Natural killer cell (primary cell): ENCODE results near the gene RAB20. TPM values are rescaled to one million over a fixed set of nuclear protein-coding genes. Genes with fewer than 3 reads are reported as not detected.

ENCODE experiments used
- ATAC-seq, 3 donors: fragments of 150-1000 bp in 2 of 3; fragments of 200-7000 bp in 1 of 3; cut with Tn5 transposase; 1 replicate in 1 of 3; 2 replicates in 2 of 3; pipeline ENCODE4 v1.10.0; 2021; ENCODE audit warnings: mild to moderate bottlenecking in 2 of 3, moderate library complexity in 2 of 3
- DNase-seq, 2 donors: peaks; one replicate each; pipeline versions ENCODE4 v3.0.0 to v3.0.0-alpha.2; 2013 to 2021; ENCODE audit warnings: mixed read lengths in 1 of 2
- H3K27ac ChIP-seq: one replicate; pipeline ENCODE4 v1.5.1; 2013; ENCODE audit warnings: mild to moderate bottlenecking, low read length
- H3K27me3 ChIP-seq: one replicate; pipeline ENCODE4 v1.6.1; 2013; ENCODE audit warnings: low read length; ENCODE audit not compliant: control insufficient read depth, insufficient read depth
- H3K36me3 ChIP-seq: one replicate; pipeline ENCODE4 v1.6.1; 2013; ENCODE audit warnings: low read length; ENCODE audit not compliant: control insufficient read depth, insufficient read depth
- H3K4me1 ChIP-seq: one replicate; pipeline ENCODE4 v1.6.1; 2013; ENCODE audit warnings: low read length; ENCODE audit not compliant: control insufficient read depth, insufficient read depth
- H3K4me3 ChIP-seq: one replicate; pipeline ENCODE4 v1.5.1; 2013; ENCODE audit warnings: low read length
- H3K9me3 ChIP-seq: one replicate; pipeline ENCODE4 v1.6.1; 2013; ENCODE audit warnings: low read length; ENCODE audit not compliant: control insufficient read depth, insufficient read depth
- H3K27ac Mint-ChIP-seq, 2 donors: one replicate each; pipeline ENCODE4 v1.8.0; 2022; ENCODE audit warnings: mild to moderate bottlenecking in 2 of 2, mixed read lengths in 2 of 2, moderate library complexity in 1 of 2
- H3K27me3 Mint-ChIP-seq, 2 donors: one replicate each; pipeline ENCODE4 v1.8.0; 2022; ENCODE audit warnings: low read depth in 2 of 2, mixed read lengths in 2 of 2
- H3K36me3 Mint-ChIP-seq: one replicate; pipeline ENCODE4 v1.8.0; 2022; ENCODE audit warnings: mixed read lengths
- H3K4me1 Mint-ChIP-seq, 2 donors: one replicate each; pipeline ENCODE4 v1.8.0; 2022; ENCODE audit warnings: mixed read lengths in 2 of 2
- H3K4me3 Mint-ChIP-seq: one replicate; pipeline ENCODE4 v1.8.0; 2022; ENCODE audit warnings: mild to moderate bottlenecking, moderate library complexity, mixed read lengths
- H3K9me3 Mint-ChIP-seq, 2 donors: one replicate each; pipeline ENCODE4 v1.8.0; 2022; ENCODE audit warnings: mixed read lengths in 2 of 2
- CTCF ChIP-seq: fragments of 200-600 bp; IDR thresholded peaks from one replicate; pipeline ENCODE4 v1.8.0; 2022; ENCODE audit warnings: antibody characterized with exemption
- WGBS: methylation state at CpG from one replicate; pipeline ENCODE4 v1.1.7; 2013; ENCODE audit warnings: missing lambda C conversion rate; ENCODE audit not compliant: insufficient coverage; 5-methylcytosine and 5-hydroxymethylcytosine counted together
- intact Hi-C: fragments of 100-400 bp; cut with micrococcal nuclease; formaldehyde crosslinking; loops from one replicate; pipeline ENCODE4 v1.14.2; 2022
- total RNA-seq, 4 donors: library from RNA; stranded (reverse); fragments of 120-200 nt in 1 of 4; gene quantifications; one replicate each; pipeline versions ENCODE4 v1.2.3 to v1.2.4, GENCODE V29; 2013 to 2022

Gene RAB20
- total RNA-seq, 3 donors from 2014 or later (not counting 1 experiment from before 2014, with no cell fraction given), result 1.0 to 3.3 (median 1.2) TPM

- Histone ChIP-seq H3K4me3 (no peak overlapping the region), H3K9me3 (no peaks in the 10 kb centered on the region), H3K27ac (no peak overlapping the region), H3K4me1 (no peaks in the 10 kb centered on the region), H3K36me3 (no peaks in the 10 kb centered on the region), H3K27me3 (no peaks in the 10 kb centered on the region)
- no peak for TF ChIP-seq CTCF
- H3K27me3 Mint-ChIP-seq, result peaks cover 4 to 17% of the 10 kb centered on the region in 2 donors
- H3K36me3 Mint-ChIP-seq, result no peaks in the 10 kb centered on the region
- intact Hi-C loops, result no loop called here
- ATAC-seq, result no peak
- 88% methylated on average over 4 of the region's 6 CpGs for WGBS
- no peak for DNase-seq
- no peak overlapping the region for H3K4me3 Mint-ChIP-seq
- H3K27ac Mint-ChIP-seq, result no peak overlapping the region
- H3K4me1 Mint-ChIP-seq, result no peaks in the 10 kb centered on the region
- H3K9me3 Mint-ChIP-seq, result no peaks in the 10 kb centered on the region
Observed at GRCh38 chr13:110605132-110605531, 43.6 kb upstream of the RAB20 start.

- H3K36me3 Mint-ChIP-seq, result no peaks in the 10 kb centered on the region
- H3K9me3 Mint-ChIP-seq, result no peaks in the 10 kb centered on the region
- no peak for DNase-seq
- Histone ChIP-seq H3K36me3 (no peaks in the 10 kb centered on the region), H3K4me3 (no peak overlapping the region), H3K9me3 (no peaks in the 10 kb centered on the region), H3K27ac (no peak overlapping the region), H3K27me3 (no peaks in the 10 kb centered on the region), H3K4me1 (no peaks in the 10 kb centered on the region)
- ATAC-seq, result no peak
- 92% methylated on average over 4 of the region's 4 CpGs for WGBS
- TF ChIP-seq CTCF, result no peak
- intact Hi-C loops, result no loop called here
- no peak overlapping the region for H3K27ac Mint-ChIP-seq
- H3K27me3 Mint-ChIP-seq, result peaks cover 2 to 9% of the 10 kb centered on the region in 2 donors
- H3K4me3 Mint-ChIP-seq, result no peak overlapping the region
- no peaks in the 10 kb centered on the region for H3K4me1 Mint-ChIP-seq
Observed at GRCh38 chr13:110600980-110601379, 39.5 kb upstream of the RAB20 start.

GRCh38 chr13:110600261-110600819 lies 38.8 kb upstream of the RAB20 start:
- DNase-seq, result no peak
- no peaks in the 10 kb centered on the region for H3K4me1 ChIP-seq
- Mint-ChIP-seq H3K27ac (no peak overlapping the region), H3K4me3 (no peak overlapping the region), H3K36me3 (no peaks in the 10 kb centered on the region), H3K27me3 (peaks cover 2 to 9% of the 10 kb centered on the region in 2 donors), H3K4me1 (no peaks in the 10 kb centered on the region), H3K9me3 (no peaks in the 10 kb centered on the region)
- H3K4me3 ChIP-seq, result no peak overlapping the region
- TF ChIP-seq CTCF, result no peak
- intact Hi-C loops, result no loop called here
- no peaks in the 10 kb centered on the region for H3K27me3 ChIP-seq
- H3K36me3 ChIP-seq, result no peaks in the 10 kb centered on the region
- 89% methylated on average over 10 of the region's 10 CpGs for WGBS
- no peak for ATAC-seq
- H3K9me3 ChIP-seq, result no peaks in the 10 kb centered on the region
- no peak overlapping the region for H3K27ac ChIP-seq

GRCh38 chr13:110597041-110597689 lies 35.6 kb upstream of the RAB20 start:
- 86% methylated on average over 15 of the region's 16 CpGs for WGBS
- H3K9me3 ChIP-seq, result no peaks in the 10 kb centered on the region
- no peak for DNase-seq
- no peak overlapping the region for H3K4me3 ChIP-seq
- H3K27ac ChIP-seq, result no peak overlapping the region
- H3K4me1 ChIP-seq, result no peaks in the 10 kb centered on the region
- H3K36me3 ChIP-seq, result no peaks in the 10 kb centered on the region
- no peak for ATAC-seq
- H3K4me1 Mint-ChIP-seq, result no peaks in the 10 kb centered on the region
- no peak overlapping the region for H3K27ac Mint-ChIP-seq
- peaks cover 6 to 8% of the 10 kb centered on the region in 2 donors for H3K27me3 Mint-ChIP-seq
- no peaks in the 10 kb centered on the region for H3K9me3 Mint-ChIP-seq
- H3K27me3 ChIP-seq, result no peaks in the 10 kb centered on the region
- no peak for TF ChIP-seq CTCF
- H3K4me3 Mint-ChIP-seq, result no peak overlapping the region
- intact Hi-C loops, result no loop called here
- no peaks in the 10 kb centered on the region for H3K36me3 Mint-ChIP-seq
